ENCODE results near the gene NACA.

GRCh38 chr12:56753566-56753965 is 28.5 kb upstream of the NACA start:
- TF ChIP-seq CTCF (IDR thresholded peaks at IDR 0.05; ENCODE audit: insufficient read depth, low read depth, low read length) (no peak), EZH2 (IDR thresholded peaks at IDR 0.05; ENCODE audit: insufficient read depth, low read length) (no peak)

Data from astrocyte (in vitro differentiated cells and primary cell).